ENCODE results near the gene MBP. TPM values are rescaled to one million over a fixed set of nuclear protein-coding genes. Genes with fewer than 3 reads are reported as not detected.

The MBP gene
- total and polyA plus RNA-seq, 2 of the 13 experiments (the other 11 are each of a cell fraction or from before 2014, with no cell fraction given) = 5.0 to 8.5 TPM

DNA sequence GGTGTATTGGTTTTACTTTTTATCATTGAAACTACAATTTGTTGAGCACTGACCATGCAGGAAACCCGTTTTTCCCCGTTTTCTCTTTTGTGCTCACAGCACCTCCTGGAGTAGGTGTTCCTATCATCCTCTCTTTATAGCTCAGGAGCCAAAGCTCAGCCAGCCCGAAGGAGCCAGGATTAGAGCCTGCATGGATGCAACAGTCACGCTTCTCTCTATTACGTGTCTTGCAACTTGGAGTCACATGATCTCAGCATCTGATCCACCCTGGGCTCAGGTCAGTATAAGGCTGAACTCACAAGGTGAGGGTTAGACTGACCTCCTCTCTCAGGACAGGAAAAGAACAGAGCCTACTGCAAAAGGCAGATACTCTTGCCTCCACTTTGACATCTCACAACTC is 150.5 kb downstream of the MBP start:
- H3K27me3 ChIP-seq (ENCODE audit: control insufficient read depth in 1 of 2, insufficient read depth in 2 of 2, low read length in 2 of 2) = no peaks in the 10 kb centered on the region
- ChIA-PET CTCF (ENCODE audit: low intra/inter-chr PET ratio, low total read pairs) (interaction anchor here (1.7 to 1.9 kb wide), 2 partner anchors 60 to 180 kb away, joined by 4 to 7 read pairs; no protein-coding TSS in a partner anchor), POLR2A (no interaction called here)
- FAIRE-seq (no peak), DNase-seq (ENCODE audit: low spot score) (no peak), ATAC-seq (no peak)
- BruUV-seq (replicated peaks) = no TSS peak
- H2AFZ ChIP-seq (ENCODE audit: low read length) = no peak overlapping the region
- no peak overlapping the region for H3K4me3 ChIP-seq (replicated peaks in 1 of 3; ENCODE audit: insufficient read depth in 1 of 3, low read depth in 2 of 3, low read length in 3 of 3)
- H3K27ac ChIP-seq (ENCODE audit: extremely low read length, insufficient read depth, low read length) = no peak overlapping the region
- H3K9ac ChIP-seq (ENCODE audit: insufficient read depth, low read depth, low read length) = no peak overlapping the region
- TF ChIP-seq KDM4B (CRISPR knock-in tag; IDR thresholded peaks at IDR 0.05) (no peak), YY1 (IDR thresholded peaks at IDR 0.05; ENCODE audit: insufficient read depth, insufficient replicate concordance, low read depth, low read length) (no peak), ZNF556 (CRISPR knock-in tag; IDR thresholded peaks at IDR 0.05; ENCODE audit: borderline replicate concordance) (no peak), EHMT2 (IDR thresholded peaks at IDR 0.05; ENCODE audit: borderline replicate concordance, low read depth, low read length) (no peak), ZNF761 (CRISPR knock-in tag; conservative IDR thresholded peaks at IDR 0.05) (no peak), ZNF569 (CRISPR knock-in tag; IDR thresholded peaks at IDR 0.05; ENCODE audit: borderline replicate concordance) (no peak), SOX6 (IDR thresholded peaks at IDR 0.05) (no peak), SOX6 (CRISPR knock-in tag; IDR thresholded peaks at IDR 0.05) (no peak), ZNF513 (CRISPR knock-in tag; conservative IDR thresholded peaks at IDR 0.05) (no peak), ZNF468 (CRISPR knock-in tag; IDR thresholded peaks at IDR 0.05) (no peak), GTF2F1 (IDR thresholded peaks at IDR 0.05; ENCODE audit: low read length) (no peak), MLLT10 (CRISPR knock-in tag; IDR thresholded peaks at IDR 0.05) (no peak), SALL1 (CRISPR knock-in tag; IDR thresholded peaks at IDR 0.05) (no peak), SNAI1 (CRISPR knock-in tag; IDR thresholded peaks at IDR 0.05; ENCODE audit: borderline replicate concordance) (no peak)
- TF ChIP-seq, protein P1, sequence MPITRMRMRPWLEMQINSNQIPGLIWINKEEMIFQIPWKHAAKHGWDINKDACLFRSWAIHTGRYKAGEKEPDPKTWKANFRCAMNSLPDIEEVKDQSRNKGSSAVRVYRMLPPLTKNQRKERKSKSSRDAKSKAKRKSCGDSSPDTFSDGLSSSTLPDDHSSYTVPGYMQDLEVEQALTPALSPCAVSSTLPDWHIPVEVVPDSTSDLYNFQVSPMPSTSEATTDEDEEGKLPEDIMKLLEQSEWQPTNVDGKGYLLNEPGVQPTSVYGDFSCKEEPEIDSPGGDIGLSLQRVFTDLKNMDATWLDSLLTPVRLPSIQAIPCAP (CRISPR knock-in tag; IDR thresholded peaks at IDR 0.05; ENCODE audit: low read depth) = no peak
- 71% methylated on average over 5 of the region's 5 CpGs for WGBS (ENCODE audit: low lambda C conversion rate)
- no peaks in the 10 kb centered on the region for H3K9me3 ChIP-seq (ENCODE audit: low read length)
- no peaks in the 10 kb centered on the region for H4K20me1 ChIP-seq (ENCODE audit: insufficient read depth, low read length)
- no peaks in the 10 kb centered on the region for H3K79me2 ChIP-seq (ENCODE audit: insufficient read depth, low read length)
- in situ Hi-C loops (cut with HindIII; ENCODE audit: extremely low pct_ligation_motif_present, low pct_unique_long_range_greater_than_20kb) (loop anchor here (10.0 kb wide), 1 partner anchor 177 kb away; no protein-coding TSS in a partner anchor), intact Hi-C loops (cut with micrococcal nuclease; ENCODE audit: unreplicated experiment) (no loop called here)
- H3K36me3 ChIP-seq (replicated peaks in 1 of 2; ENCODE audit: control insufficient read depth in 1 of 2, insufficient read depth in 2 of 2, low read length in 2 of 2) = no peaks in the 10 kb centered on the region
- no peak overlapping the region for H3K4me2 ChIP-seq (ENCODE audit: low read depth, low read length)
- H3K4me1 ChIP-seq (ENCODE audit: insufficient read depth, low read length) = peaks cover 30% of the 10 kb centered on the region

Measured in HepG2 (cell line).